Stimulated activated naive B cell treated with anti-CD40 and anti-IgM and Interleukin-4, amounts not matched to agents 10 μg/mL and 1 μg/mL and 100 μg/mL, for 72 hours (primary cell): Measurements from ENCODE around the gene NCKIPSD.

Experiments used
- ATAC-seq, 2 donors: fragments of 150-1000 bp; cut with Tn5 transposase; replicated peaks; 2 replicates each; pipeline ENCODE4 v1.10.0; 2021; ENCODE audit warnings: moderate library complexity in 1 of 2
- DNase-seq: peaks from one replicate; pipeline ENCODE4 v3.0.0; 2021
- H3K27ac Mint-ChIP-seq: one replicate; pipeline ENCODE4 v1.8.0; 2022; ENCODE audit warnings: mild to moderate bottlenecking, mixed read lengths
- H3K27me3 Mint-ChIP-seq, 2 donors: one replicate each; pipeline ENCODE4 v1.8.0; 2022; ENCODE audit warnings: mixed read lengths in 2 of 2
- H3K36me3 Mint-ChIP-seq, 2 donors: one replicate each; pipeline ENCODE4 v1.8.0; 2022; ENCODE audit warnings: mixed read lengths in 2 of 2, mild to moderate bottlenecking in 1 of 2
- H3K4me1 Mint-ChIP-seq, 2 donors: one replicate each; pipeline ENCODE4 v1.8.0; 2022; ENCODE audit warnings: mixed read lengths in 2 of 2, mild to moderate bottlenecking in 1 of 2
- H3K4me3 Mint-ChIP-seq, 2 donors: one replicate each; pipeline ENCODE4 v1.8.0; 2022; ENCODE audit warnings: mild to moderate bottlenecking in 2 of 2, mixed read lengths in 2 of 2, moderate library complexity in 1 of 2
- H3K9me3 Mint-ChIP-seq, 2 donors: one replicate each; pipeline ENCODE4 v1.8.0; 2022; ENCODE audit warnings: mixed read lengths in 2 of 2, mild to moderate bottlenecking in 1 of 2

Gene NCKIPSD

DNA sequence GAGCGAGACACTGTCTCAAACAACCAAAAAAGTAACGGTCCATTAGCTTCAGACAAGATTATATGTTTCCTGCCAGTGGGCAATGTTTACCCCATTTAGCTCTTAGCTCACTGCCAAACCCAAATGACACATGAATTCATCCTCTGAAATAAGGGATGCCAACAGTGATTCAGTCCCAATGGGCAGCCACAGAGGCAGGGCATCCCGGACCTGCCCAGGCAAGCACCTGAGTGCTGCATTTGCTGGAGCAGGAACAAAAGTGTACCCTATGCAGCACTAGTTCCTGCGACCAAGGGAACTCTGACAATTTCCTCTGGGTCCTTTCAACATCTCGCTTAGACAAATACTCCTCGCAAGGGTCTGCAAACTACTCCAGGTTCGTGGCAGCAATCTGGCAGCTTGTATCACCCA, 23.3 kb upstream of the NCKIPSD start:
- Mint-ChIP-seq H3K4me3 (no peak overlapping the region), H3K9me3 (no peaks in the 10 kb centered on the region), H3K36me3 (peaks cover 20 to 41% of the 10 kb centered on the region in 2 donors), H3K4me1 (peaks cover 18 to 38% of the 10 kb centered on the region in 2 donors), H3K27ac (peak overlapping the region; percentile 69), H3K27me3 (no peaks in the 10 kb centered on the region)
- ATAC-seq (no peak), DNase-seq (no peak)

DNA sequence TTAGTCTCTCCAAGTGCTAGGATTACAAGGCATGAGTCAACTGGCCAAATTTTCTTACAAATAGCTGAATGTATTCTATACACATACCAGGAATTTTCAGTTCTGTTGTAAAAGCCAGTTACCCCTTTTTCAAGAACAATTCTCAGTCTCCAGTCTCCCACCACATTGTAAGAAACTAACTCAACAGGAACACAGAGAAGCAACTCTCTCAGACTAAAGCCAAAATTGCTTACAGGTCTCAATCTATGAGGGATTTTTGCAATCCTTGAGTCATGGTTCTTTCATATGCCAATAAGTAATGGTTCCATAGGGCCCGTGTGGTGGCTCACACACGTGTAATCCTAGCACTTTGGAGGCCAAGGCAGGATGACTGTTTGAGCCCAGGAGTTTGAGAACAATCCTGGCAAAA, 22.8 kb upstream of the NCKIPSD start:
- Mint-ChIP-seq H3K4me3 (no peak overlapping the region), H3K27me3 (no peaks in the 10 kb centered on the region), H3K9me3 (no peaks in the 10 kb centered on the region), H3K4me1 (peaks cover 19 to 36% of the 10 kb centered on the region in 2 donors), H3K27ac (peak overlapping the region; percentile 69), H3K36me3 (peaks cover 19 to 42% of the 10 kb centered on the region in 2 donors)
- DNase-seq (no peak), ATAC-seq (no peak)

DNA sequence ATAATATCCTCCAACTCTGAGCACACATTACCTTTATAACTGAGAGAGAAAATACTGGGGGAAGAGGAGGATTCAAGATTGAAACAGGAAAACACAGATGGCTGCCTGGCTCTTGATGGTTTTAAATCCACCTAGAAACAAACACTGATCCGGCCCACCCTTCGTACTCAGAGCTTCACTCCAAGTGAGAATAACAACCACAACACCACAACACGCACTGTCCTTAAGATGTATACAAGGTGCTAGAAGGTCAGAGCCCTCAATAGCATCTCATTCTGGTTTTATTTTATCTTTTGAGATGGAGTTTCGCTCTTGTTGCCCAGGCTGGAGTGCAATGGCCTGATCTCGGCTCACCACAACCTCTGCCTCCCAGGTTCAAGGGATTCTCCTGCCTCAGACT, 21.4 kb upstream of the NCKIPSD start:
- Mint-ChIP-seq H3K27ac (peak overlapping the region; percentile 14), H3K36me3 (peaks cover 24 to 50% of the 10 kb centered on the region in 2 donors), H3K4me1 (peaks cover 27 to 39% of the 10 kb centered on the region in 2 donors), H3K4me3 (no peak overlapping the region), H3K27me3 (no peaks in the 10 kb centered on the region), H3K9me3 (peaks cover 0 to 3% of the 10 kb centered on the region in 2 donors)
- no peak for DNase-seq
- no peak for ATAC-seq

DNA sequence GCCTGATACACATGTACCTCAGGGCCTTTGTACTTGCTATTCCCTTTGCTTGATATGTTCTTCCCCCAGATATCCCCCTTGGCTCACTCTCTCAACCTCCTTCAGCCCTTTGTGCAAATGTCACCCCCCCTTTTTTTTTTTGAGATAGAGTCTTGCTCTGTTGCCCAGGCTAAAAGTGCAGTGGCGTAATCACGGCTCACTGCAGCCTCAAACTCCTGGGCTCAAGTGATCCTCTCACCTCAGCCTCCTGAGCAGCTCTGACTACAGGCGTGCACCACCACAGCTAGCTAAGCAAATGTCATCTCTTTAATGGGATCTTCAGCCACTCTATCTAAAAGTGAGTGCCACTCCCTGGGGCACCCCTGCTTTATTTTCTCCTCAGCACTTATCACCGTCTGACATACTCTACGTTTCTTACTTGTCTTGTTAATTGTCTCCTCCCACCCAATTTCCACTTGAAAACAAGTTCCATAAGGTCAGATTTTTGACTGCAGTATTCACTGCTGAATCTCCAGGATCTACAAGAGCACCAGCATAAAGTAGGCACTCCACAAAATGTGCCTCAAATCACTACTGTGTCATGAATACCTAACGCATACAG, 16.7 kb upstream of the NCKIPSD start:
- DNase-seq = no peak
- H3K4me1 Mint-ChIP-seq = peaks cover 16 to 21% of the 10 kb centered on the region in 2 donors
- peaks cover 0 to 3% of the 10 kb centered on the region in 2 donors for H3K9me3 Mint-ChIP-seq
- peak overlapping the region; percentile 7 for H3K27ac Mint-ChIP-seq
- no peak for ATAC-seq
- H3K27me3 Mint-ChIP-seq = no peaks in the 10 kb centered on the region
- peaks cover 22 to 36% of the 10 kb centered on the region in 2 donors for H3K36me3 Mint-ChIP-seq
- no peak overlapping the region for H3K4me3 Mint-ChIP-seq

DNA sequence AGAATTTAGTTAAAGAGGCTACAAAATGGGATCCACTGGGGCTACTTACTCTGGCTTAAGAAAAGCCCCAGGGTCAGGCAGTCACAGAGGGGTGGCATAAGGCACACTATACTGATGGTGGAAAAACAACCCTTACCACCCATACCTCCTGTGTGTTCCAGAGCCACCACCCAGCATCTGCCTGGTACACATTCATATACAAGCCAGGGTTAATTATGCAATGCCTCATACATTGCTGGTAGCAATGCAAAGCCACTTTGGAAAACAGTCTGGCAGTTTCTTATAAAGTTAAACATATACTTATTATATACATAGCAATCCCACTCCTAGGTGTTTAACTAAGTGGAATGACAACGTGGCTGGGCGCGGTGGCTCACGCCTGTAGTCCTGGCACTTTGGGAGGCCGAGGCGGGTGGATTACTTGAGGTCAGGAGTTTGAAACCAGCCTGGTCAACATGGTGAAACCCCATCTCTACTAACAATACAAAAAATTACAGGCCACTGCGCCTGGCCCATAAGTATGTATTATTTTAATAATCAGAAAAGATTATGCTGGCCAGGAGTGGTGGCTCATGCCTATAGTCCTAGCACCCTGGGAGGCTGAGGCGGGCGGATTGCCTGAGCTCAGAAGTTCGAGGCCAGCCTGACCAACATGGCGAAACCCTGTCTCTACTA, 15.2 kb upstream of the NCKIPSD start:
- peaks cover 20 to 31% of the 10 kb centered on the region in 2 donors for H3K36me3 Mint-ChIP-seq
- DNase-seq = no peak
- H3K9me3 Mint-ChIP-seq = peaks cover 0 to 3% of the 10 kb centered on the region in 2 donors
- ATAC-seq = no peak
- H3K4me3 Mint-ChIP-seq = no peak overlapping the region
- H3K4me1 Mint-ChIP-seq = peaks cover 19 to 21% of the 10 kb centered on the region in 2 donors
- no peak overlapping the region for H3K27ac Mint-ChIP-seq
- no peaks in the 10 kb centered on the region for H3K27me3 Mint-ChIP-seq

DNA sequence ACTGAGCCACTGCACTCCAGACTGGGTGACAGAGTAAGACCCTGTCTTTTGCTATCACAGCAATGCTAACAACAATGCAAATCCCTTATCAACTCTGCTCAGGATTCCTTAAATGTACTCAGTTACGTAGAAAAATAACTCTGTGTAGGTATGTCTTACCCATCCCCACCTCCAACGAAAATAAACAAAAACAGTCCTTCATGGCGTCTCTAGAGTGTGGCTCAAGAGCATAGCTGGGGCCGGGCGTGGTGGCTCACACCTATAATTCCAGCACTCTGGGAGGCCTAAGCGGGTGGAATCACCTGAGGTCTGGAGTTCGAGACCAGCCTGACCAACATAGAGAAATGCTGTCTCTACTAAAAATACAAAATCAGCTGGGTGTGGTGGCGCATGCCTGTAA, 13.2 kb upstream of the NCKIPSD start:
- DNase-seq (no peak), ATAC-seq (no peak)
- no peak overlapping the region for H3K4me3 Mint-ChIP-seq
- H3K27me3 Mint-ChIP-seq = no peaks in the 10 kb centered on the region
- no peak overlapping the region for H3K27ac Mint-ChIP-seq
- H3K4me1 Mint-ChIP-seq = peaks cover 17 to 21% of the 10 kb centered on the region in 2 donors
- peaks cover 22 to 30% of the 10 kb centered on the region in 2 donors for H3K36me3 Mint-ChIP-seq
- H3K9me3 Mint-ChIP-seq = peaks cover 0 to 3% of the 10 kb centered on the region in 2 donors

DNA sequence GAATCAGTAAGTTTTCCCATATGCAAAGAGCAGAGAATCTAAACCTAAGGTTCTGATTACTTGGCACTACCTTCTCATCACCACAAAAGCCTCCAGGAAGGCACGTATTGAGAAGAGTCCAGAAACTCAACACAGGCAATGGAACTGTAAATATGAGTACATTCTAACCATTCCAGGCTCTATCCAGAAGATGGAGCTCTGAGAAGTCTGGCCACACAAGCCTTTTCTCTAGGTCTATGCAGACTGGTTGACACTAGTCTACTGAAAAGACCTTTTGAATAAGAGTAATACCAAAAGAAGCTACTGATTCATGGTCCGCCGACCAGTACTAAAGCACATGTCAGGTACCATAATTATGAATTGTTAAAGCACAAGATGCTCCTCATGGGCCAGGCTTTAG, 12.2 kb upstream of the NCKIPSD start:
- Mint-ChIP-seq H3K4me1 (peaks cover 17 to 21% of the 10 kb centered on the region in 2 donors), H3K4me3 (no peak overlapping the region), H3K36me3 (peaks cover 24 to 31% of the 10 kb centered on the region in 2 donors), H3K27ac (no peak overlapping the region), H3K27me3 (no peaks in the 10 kb centered on the region), H3K9me3 (peaks cover 0 to 3% of the 10 kb centered on the region in 2 donors)
- ATAC-seq (peak in 1 of 2 donors; percentile 36), DNase-seq (no peak)

DNA sequence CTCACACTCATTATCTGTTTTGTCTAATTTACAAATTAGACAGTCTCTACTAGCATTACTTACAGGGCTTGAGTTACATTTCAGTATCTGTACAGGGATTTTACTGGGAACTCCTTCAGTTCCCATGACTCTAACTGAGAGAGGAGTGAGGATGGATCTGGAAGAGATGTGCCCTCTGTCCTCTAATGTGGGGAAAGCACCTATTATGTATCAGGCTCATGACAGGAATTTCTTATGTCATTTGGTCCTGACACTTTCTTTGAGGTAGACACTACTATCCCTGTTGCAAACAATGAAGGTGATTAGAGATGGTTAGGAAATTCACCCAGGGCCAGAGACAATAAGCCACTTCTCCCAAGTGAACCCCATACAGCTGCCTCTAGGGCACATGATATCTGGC, 10.9 kb upstream of the NCKIPSD start:
- Mint-ChIP-seq H3K4me3 (no peak overlapping the region), H3K27ac (no peak overlapping the region), H3K4me1 (peaks cover 9 to 13% of the 10 kb centered on the region in 2 donors), H3K9me3 (no peaks in the 10 kb centered on the region), H3K36me3 (peaks cover 18 to 29% of the 10 kb centered on the region in 2 donors), H3K27me3 (no peaks in the 10 kb centered on the region)
- no peak for DNase-seq
- no peak for ATAC-seq

DNA sequence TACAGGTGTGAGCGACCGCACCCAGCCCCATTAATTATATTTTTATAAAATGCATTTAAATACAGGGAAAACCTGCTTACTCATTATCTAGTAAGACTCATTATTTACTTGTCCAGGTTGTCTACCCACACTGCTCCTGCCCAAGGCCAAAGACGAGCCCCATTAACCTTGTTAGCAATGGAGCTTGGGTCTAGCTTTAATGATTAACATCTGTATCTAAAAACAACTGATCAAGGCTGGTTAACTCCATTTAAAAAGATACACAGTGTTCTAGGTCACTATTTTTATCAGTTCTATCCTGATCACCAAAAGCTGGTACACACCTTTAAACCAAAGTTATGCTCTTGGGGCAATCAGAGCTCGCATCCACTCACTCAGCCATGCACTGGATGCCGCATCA, 10.4 kb upstream of the NCKIPSD start:
- no peak overlapping the region for H3K4me3 Mint-ChIP-seq
- no peaks in the 10 kb centered on the region for H3K9me3 Mint-ChIP-seq
- H3K36me3 Mint-ChIP-seq = peaks cover 21 to 32% of the 10 kb centered on the region in 2 donors
- H3K4me1 Mint-ChIP-seq = peaks cover 11 to 13% of the 10 kb centered on the region in 2 donors
- ATAC-seq (no peak), DNase-seq (no peak)
- H3K27ac Mint-ChIP-seq = no peak overlapping the region
- no peaks in the 10 kb centered on the region for H3K27me3 Mint-ChIP-seq

DNA sequence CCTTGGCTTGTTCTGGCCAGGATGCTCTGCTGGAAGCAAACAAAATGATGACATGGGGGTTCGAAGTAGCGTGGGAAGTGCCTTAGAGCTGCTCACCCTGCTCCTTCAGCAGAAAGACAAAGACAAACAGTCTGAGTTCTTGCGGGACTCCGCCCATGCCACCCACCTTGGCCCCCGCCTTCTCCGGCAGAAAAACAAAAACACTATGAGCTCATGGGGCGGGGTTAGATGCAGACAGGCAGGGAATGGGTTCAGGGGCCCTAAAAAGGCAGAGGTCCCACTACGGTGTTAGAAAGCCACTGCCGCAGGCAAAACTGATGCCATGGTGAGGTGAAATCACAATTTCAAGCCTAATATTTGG, 9.7 kb upstream of the NCKIPSD start:
- ATAC-seq = no peak
- DNase-seq = no peak
- H3K36me3 Mint-ChIP-seq = peaks cover 26 to 36% of the 10 kb centered on the region in 2 donors
- no peak overlapping the region for H3K4me3 Mint-ChIP-seq
- H3K9me3 Mint-ChIP-seq = no peaks in the 10 kb centered on the region
- H3K4me1 Mint-ChIP-seq = peaks cover 11 to 13% of the 10 kb centered on the region in 2 donors
- H3K27me3 Mint-ChIP-seq = no peaks in the 10 kb centered on the region
- H3K27ac Mint-ChIP-seq = no peak overlapping the region

DNA sequence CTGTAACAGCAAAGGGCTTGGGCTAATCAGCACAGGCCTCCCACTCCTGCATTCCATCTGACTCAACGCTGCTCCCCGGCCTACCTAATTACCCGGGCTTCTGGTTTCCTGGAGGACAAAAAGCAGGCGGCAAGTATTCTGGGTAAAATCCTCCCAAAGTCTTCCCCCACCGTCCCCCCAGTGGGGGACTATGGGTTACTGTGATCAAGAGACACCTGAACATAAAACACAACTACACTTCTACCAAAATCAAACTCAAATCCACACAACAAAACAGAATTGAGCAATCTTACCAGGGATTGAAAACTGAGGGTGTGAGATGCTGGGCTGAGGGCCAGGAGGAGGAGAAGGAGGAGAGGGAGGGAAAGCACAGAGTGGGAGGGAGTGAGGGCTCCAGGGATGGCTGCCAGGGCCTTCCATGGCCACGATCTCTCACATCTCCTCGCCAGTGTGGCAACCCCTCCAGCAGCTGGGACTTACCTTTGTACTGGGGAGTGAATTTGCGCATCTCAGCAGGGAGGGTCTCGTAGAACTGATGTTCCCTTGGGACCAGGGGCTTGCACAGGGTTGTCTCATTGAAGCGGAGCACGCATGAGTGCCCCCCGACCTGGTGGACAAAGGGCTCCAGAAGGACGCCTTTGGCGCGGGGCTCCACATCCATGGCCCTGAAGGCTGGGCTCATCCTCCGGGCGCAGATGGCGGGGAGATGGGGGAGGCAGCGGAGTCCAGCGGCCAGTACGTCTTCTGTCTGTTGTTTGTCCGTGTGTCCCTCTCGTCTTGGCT, 9.1 kb upstream of the NCKIPSD start:
- Mint-ChIP-seq H3K4me3 (no peak overlapping the region), H3K27ac (no peak overlapping the region), H3K27me3 (no peaks in the 10 kb centered on the region), H3K36me3 (peaks cover 23 to 35% of the 10 kb centered on the region in 2 donors), H3K4me1 (peaks cover 8 to 10% of the 10 kb centered on the region in 2 donors), H3K9me3 (no peaks in the 10 kb centered on the region)
- DNase-seq = no peak
- ATAC-seq = no peak

DNA sequence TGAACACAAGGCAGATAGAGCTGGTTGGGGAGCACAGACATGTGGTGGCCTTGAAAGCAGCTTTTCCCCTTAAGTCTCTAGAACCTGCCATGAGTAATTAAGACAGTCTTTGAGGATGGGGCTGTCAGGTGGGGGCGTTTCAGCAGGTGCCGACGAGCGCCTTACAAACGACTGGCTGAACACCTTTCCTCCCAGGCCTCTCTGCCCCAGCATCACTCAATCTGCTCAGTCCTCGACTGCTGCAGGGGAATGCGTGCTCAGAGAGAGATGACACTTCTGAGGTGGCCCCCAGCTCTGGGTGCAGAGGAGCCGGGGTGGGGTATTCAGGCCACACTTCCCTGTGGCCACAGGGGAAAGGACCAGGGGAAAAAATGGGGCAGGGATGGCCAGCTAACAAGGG, 8.1 kb upstream of the NCKIPSD start:
- Mint-ChIP-seq H3K36me3 (peaks cover 18 to 30% of the 10 kb centered on the region in 2 donors), H3K9me3 (no peaks in the 10 kb centered on the region), H3K27ac (no peak overlapping the region), H3K4me1 (peaks cover under 1 to 5% of the 10 kb centered on the region in 2 donors), H3K27me3 (no peaks in the 10 kb centered on the region), H3K4me3 (no peak overlapping the region)
- ATAC-seq (no peak), DNase-seq (no peak)

DNA sequence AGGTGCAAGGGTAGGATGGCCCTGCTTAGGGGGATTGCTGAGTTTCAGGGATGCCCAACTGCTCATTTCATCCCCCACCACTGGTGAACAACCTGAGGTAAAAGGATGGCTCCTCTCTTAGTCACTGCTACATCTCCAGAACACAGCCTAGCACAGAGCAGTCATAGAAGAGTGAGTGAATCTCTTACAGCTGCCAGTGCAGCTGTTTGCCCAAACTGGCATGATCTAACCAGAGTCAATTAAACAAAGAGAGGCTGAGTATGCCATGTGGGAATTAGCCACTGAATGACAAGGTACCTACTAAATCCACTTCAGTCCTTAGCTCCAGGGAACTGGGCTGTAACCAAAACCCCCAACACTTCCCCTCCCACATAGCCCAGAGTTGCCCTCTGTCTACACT, 6.8 kb upstream of the NCKIPSD start:
- H3K4me3 Mint-ChIP-seq = no peak overlapping the region
- no peak for ATAC-seq
- H3K4me1 Mint-ChIP-seq = peaks cover 0 to 5% of the 10 kb centered on the region in 2 donors
- no peak overlapping the region for H3K27ac Mint-ChIP-seq
- peaks cover 28 to 39% of the 10 kb centered on the region in 2 donors for H3K36me3 Mint-ChIP-seq
- DNase-seq = no peak
- H3K27me3 Mint-ChIP-seq = no peaks in the 10 kb centered on the region
- H3K9me3 Mint-ChIP-seq = no peaks in the 10 kb centered on the region

DNA sequence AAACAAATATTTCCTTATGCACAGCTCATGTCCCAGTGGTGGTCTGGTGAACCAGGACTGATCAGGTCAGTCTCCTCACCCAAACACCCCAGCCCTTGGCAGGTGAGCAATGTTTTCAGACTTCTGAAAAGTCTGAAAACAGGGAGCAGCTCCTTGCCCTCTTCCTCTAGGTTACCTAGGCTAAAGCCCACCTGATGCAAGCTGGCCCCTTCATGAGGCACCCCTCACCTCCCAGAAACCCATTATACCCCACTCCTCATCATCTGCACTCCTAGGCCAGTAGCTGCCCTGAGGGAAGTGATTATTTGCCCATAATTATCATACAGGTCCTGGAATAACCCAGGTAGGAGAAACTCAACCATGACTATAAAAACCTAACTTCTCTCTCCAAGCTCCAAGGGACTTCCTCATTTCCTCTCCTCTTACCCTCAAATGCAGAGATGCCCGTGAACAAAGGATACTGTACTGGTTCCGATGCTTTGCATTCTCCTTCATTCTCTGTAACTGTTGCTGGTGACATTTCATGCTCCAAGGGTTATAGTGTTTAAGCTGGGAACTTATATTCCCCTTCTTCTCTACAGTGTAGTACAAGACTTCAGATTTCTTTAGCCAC, 5.2 kb upstream of the NCKIPSD start:
- peaks cover 31 to 43% of the 10 kb centered on the region in 2 donors for H3K36me3 Mint-ChIP-seq

More for the DNA sequence above, 5.2 kb upstream of the NCKIPSD start:
- H3K27ac Mint-ChIP-seq = peak overlapping the region; percentile 52
- no peak for ATAC-seq
- no peak overlapping the region for H3K4me3 Mint-ChIP-seq
- no peaks in the 10 kb centered on the region for H3K9me3 Mint-ChIP-seq
- DNase-seq = no peak
- no peaks in the 10 kb centered on the region for H3K27me3 Mint-ChIP-seq
- H3K4me1 Mint-ChIP-seq = peaks cover 5 to 9% of the 10 kb centered on the region in 2 donors
